ENCODE data around the gene GRIK4. TPM values are rescaled to one million over a fixed set of nuclear protein-coding genes. Genes with fewer than 3 reads are reported as not detected.

Gene GRIK4
- total and polyA plus RNA-seq, 2 of the 4 experiments (the other 2 are of a cell fraction): 0.18 to 0.38 TPM

- no peak overlapping the region for H3K9ac ChIP-seq (ENCODE audit: low read depth, low read length)
- no peak overlapping the region for H3K18ac ChIP-seq (ENCODE audit: low read depth, low read length)
- no peak overlapping the region for H2BK120ac ChIP-seq (ENCODE audit: low read depth, low read length)
- H4K91ac ChIP-seq (ENCODE audit: insufficient read depth, low read depth, low read length): no peak overlapping the region
- H3K9me3 ChIP-seq (ENCODE audit: control insufficient read depth, insufficient read depth, low read length): no peaks in the 10 kb centered on the region
- ChIA-PET CTCF (no interaction called here), POLR2A (ENCODE audit: unreplicated experiment) (no interaction called here)
- no peak overlapping the region for H3K27ac ChIP-seq (ENCODE audit: insufficient read depth, low read length)
- TF ChIP-seq RCOR1 (IDR thresholded peaks at IDR 0.05; ENCODE audit: insufficient replicate concordance, low read length): no peak
- no peak for TF ChIP-seq FOS (IDR thresholded peaks at IDR 0.05; ENCODE audit: low read depth, low read length)
- TF ChIP-seq NFE2L2 (IDR thresholded peaks at IDR 0.05; ENCODE audit: low read depth, low read length): no peak
- TF ChIP-seq, protein P1, sequence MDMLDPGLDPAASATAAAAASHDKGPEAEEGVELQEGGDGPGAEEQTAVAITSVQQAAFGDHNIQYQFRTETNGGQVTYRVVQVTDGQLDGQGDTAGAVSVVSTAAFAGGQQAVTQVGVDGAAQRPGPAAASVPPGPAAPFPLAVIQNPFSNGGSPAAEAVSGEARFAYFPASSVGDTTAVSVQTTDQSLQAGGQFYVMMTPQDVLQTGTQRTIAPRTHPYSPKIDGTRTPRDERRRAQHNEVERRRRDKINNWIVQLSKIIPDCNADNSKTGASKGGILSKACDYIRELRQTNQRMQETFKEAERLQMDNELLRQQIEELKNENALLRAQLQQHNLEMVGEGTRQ (IDR thresholded peaks at IDR 0.05; ENCODE audit: low read depth, low read length): no peak
- no peak for TF ChIP-seq MAZ (IDR thresholded peaks at IDR 0.05; ENCODE audit: borderline replicate concordance, low read depth, low read length)
- no peak for TF ChIP-seq CHD1 (IDR thresholded peaks at IDR 0.05; ENCODE audit: low read depth, low read length)
- no peak for TF ChIP-seq POLR2A (IDR thresholded peaks at IDR 0.05; ENCODE audit: low read depth, low read length)
- TF ChIP-seq, protein P2, sequence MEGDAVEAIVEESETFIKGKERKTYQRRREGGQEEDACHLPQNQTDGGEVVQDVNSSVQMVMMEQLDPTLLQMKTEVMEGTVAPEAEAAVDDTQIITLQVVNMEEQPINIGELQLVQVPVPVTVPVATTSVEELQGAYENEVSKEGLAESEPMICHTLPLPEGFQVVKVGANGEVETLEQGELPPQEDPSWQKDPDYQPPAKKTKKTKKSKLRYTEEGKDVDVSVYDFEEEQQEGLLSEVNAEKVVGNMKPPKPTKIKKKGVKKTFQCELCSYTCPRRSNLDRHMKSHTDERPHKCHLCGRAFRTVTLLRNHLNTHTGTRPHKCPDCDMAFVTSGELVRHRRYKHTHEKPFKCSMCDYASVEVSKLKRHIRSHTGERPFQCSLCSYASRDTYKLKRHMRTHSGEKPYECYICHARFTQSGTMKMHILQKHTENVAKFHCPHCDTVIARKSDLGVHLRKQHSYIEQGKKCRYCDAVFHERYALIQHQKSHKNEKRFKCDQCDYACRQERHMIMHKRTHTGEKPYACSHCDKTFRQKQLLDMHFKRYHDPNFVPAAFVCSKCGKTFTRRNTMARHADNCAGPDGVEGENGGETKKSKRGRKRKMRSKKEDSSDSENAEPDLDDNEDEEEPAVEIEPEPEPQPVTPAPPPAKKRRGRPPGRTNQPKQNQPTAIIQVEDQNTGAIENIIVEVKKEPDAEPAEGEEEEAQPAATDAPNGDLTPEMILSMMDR (conservative IDR thresholded peaks at IDR 0.05; ENCODE audit: low read depth, low read length): no peak
- TF ChIP-seq SMC3 (IDR thresholded peaks at IDR 0.05; ENCODE audit: low read depth, low read length): no peak
- no peak for TF ChIP-seq ELK1 (IDR thresholded peaks at IDR 0.05; ENCODE audit: borderline replicate concordance, low read depth, low read length)
- no peak for TF ChIP-seq MAFK (IDR thresholded peaks at IDR 0.05; ENCODE audit: low read depth, low read length)
- no peak for TF ChIP-seq RFX5 (IDR thresholded peaks at IDR 0.05; ENCODE audit: low read depth, low read length)
- no peak for TF ChIP-seq BHLHE40 (IDR thresholded peaks at IDR 0.05; ENCODE audit: low read depth, low read length)
- TF ChIP-seq MXI1 (IDR thresholded peaks at IDR 0.05; ENCODE audit: borderline replicate concordance, low read depth, low read length): no peak
- no peak for TF ChIP-seq CEBPB (IDR thresholded peaks at IDR 0.05; ENCODE audit: low read depth, low read length)
- no peak for TF ChIP-seq RAD21 (IDR thresholded peaks at IDR 0.05; ENCODE audit: low read length)
- no peak overlapping the region for H3K23ac ChIP-seq (ENCODE audit: low read depth, low read length)
- 75% methylated on average over 7 of the region's 9 CpGs; no CpG with 5 or more reads in 1 of the 2 experiments for WGBS, 2 experiments (ENCODE audit: extremely low coverage in 2 of 2, insufficient read length in 1 of 2)
- H4K8ac ChIP-seq (ENCODE audit: low read depth in 2 of 2, low read length in 2 of 2): no peak overlapping the region
- no peak overlapping the region for H2AFZ ChIP-seq (replicated peaks; ENCODE audit: low read length, poor library complexity)
- H2AK9ac ChIP-seq (replicated peaks; ENCODE audit: low read depth, low read length, poor library complexity): no peak overlapping the region
- H3K4me3 ChIP-seq (ENCODE audit: insufficient read depth, low read depth, low read length): no peak overlapping the region
- H2AK5ac ChIP-seq (ENCODE audit: low read depth, low read length): no peak overlapping the region
- intact Hi-C loops (cut with micrococcal nuclease): no loop called here
- H3K36me3 ChIP-seq (ENCODE audit: control insufficient read depth, insufficient read depth, low read length): no peaks in the 10 kb centered on the region
- DNase-seq (no peak), ATAC-seq (ENCODE audit: low read depth) (no peak)
- no peak overlapping the region for H3K56ac ChIP-seq (ENCODE audit: extremely low read depth, insufficient read depth, low read length)
- H3K9me1 ChIP-seq (ENCODE audit: insufficient read depth, low read length): no peaks in the 10 kb centered on the region
- in situ Hi-C loops (cut with MboI; ENCODE audit: low sequenced_read_pairs): no loop called here
- no peak overlapping the region for H2BK5ac ChIP-seq (ENCODE audit: low read depth, low read length, poor library complexity, severe bottlenecking)
- H4K20me1 ChIP-seq (ENCODE audit: insufficient read depth, low read length): no peaks in the 10 kb centered on the region
- no peak overlapping the region for H4K5ac ChIP-seq (ENCODE audit: low read depth, low read length)
- H3K4me2 ChIP-seq (ENCODE audit: low read depth, low read length): no peak overlapping the region
- no peak overlapping the region for H2BK20ac ChIP-seq (ENCODE audit: low read depth, low read length)
- BruUV-seq (replicated peaks): no TSS peak
- H2BK15ac ChIP-seq (ENCODE audit: low read depth, low read length): no peak overlapping the region
- no peak overlapping the region for H3K4ac ChIP-seq (ENCODE audit: low read depth, low read length)
- H3K27me3 ChIP-seq (ENCODE audit: control insufficient read depth, insufficient read depth, low read length): peaks cover 13% of the 10 kb centered on the region; the same call in 1 of the 2 replicates
- H3K4me1 ChIP-seq (ENCODE audit: control insufficient read depth, insufficient read depth, low read length): peaks cover 1% of the 10 kb centered on the region; the same call in 1 of the 2 replicates
- H3K14ac ChIP-seq (replicated peaks; ENCODE audit: low read depth, low read length): no peak overlapping the region
- dilution Hi-C loops (cut with HindIII; ENCODE audit: low sequenced_read_pairs, unreplicated experiment): no loop called here
- H3K79me1 ChIP-seq (ENCODE audit: low read depth in 1 of 2, low read length in 2 of 2): no peaks in the 10 kb centered on the region
Measured at GRCh38 chr11:120594746-120595145, 83.2 kb downstream of the GRIK4 start.
